ENCODE data around the gene ARMC9.

GRCh38 chr2:231373786-231374349 lies 175.4 kb downstream of the ARMC9 start:
- no peak for TF ChIP-seq POLR2A (IDR thresholded peaks at IDR 0.05)
- TF ChIP-seq CTCF (IDR thresholded peaks at IDR 0.05): no peak
- TF ChIP-seq EP300 (IDR thresholded peaks at IDR 0.05): no peak
- TF ChIP-seq POLR2AphosphoS5 (IDR thresholded peaks at IDR 0.05): no peak
